Muscle of leg (tissue), 16 donors: ENCODE results near the gene ZNF660. TPM values are rescaled to one million over a fixed set of nuclear protein-coding genes. Genes with fewer than 3 reads are reported as not detected.
A peak's percentile ranks its signal among the peaks of the same experiment; 100 is the strongest.
"Not testable (repeated sequence)": the region's sequence is repeated elsewhere in the genome, so short reads cannot be mapped to it uniquely, and the experiment has no call there.

Experiments used
- DNase-seq: peaks from one replicate; pipeline ENCODE4 v3.0.0; 2013
- H3K27ac ChIP-seq: one replicate; pipeline ENCODE4 v1.5.1; 2013; ENCODE audit warnings: mild to moderate bottlenecking, low read length, control low read depth
- H3K27me3 ChIP-seq: one replicate; pipeline ENCODE4 v1.6.1; 2013; ENCODE audit warnings: low read length; ENCODE audit not compliant: control insufficient read depth, insufficient read depth
- H3K36me3 ChIP-seq: one replicate; pipeline ENCODE4 v1.6.1; 2013; ENCODE audit warnings: low read length; ENCODE audit not compliant: control insufficient read depth, insufficient read depth
- H3K4me1 ChIP-seq: one replicate; pipeline ENCODE4 v1.6.1; 2013; ENCODE audit warnings: low read length; ENCODE audit not compliant: control insufficient read depth, insufficient read depth
- H3K4me3 ChIP-seq: one replicate; pipeline ENCODE4 v1.5.1; 2013; ENCODE audit warnings: low read length, control low read depth
- H3K9me3 ChIP-seq: replicated peaks from 2 replicates; pipeline ENCODE4 v1.6.1; 2013; ENCODE audit warnings: low read depth, low read length; ENCODE audit not compliant: control insufficient read depth
- WGBS: methylation state at CpG from one replicate; pipeline ENCODE4 v1.1.5; 2013; ENCODE audit warnings: missing lambda C conversion rate; ENCODE audit not compliant: insufficient coverage; 5-methylcytosine and 5-hydroxymethylcytosine counted together
- long read RNA-seq, 11 donors: transcript quantifications; one replicate each; lab custom pipeline, GENCODE V29; 2026
- polyA plus RNA-seq, 8 donors: library from polyadenylated mRNA; unstranded; fragments of 120-200 nt; gene quantifications; one replicate each; pipeline versions ENCODE4 v1.2.1 to v1.2.3, GENCODE V29; 2013; ENCODE audit warnings: inconsistent platforms in 1 of 8, low replicate concordance in 1 of 8; ENCODE audit not compliant: insufficient read length in 8 of 8, insufficient read depth in 1 of 8
- total RNA-seq: library from RNA; stranded (reverse); fragments of 120-200 nt; gene quantifications from one replicate; pipeline ENCODE4 v1.2.4, GENCODE V29; 2013

Gene ZNF660
- 6.2 TPM for total RNA-seq
- 1 to 10 TPM; 2.8 to 4.8 (median 3.7) TPM for polyA plus RNA-seq
- long read RNA-seq, donor 1, result 0 reads
- long read RNA-seq, donor 2, result 0 reads
- long read RNA-seq, donor 3, full-length matches to known transcripts, result 2 of 2 reads
- long read RNA-seq, donor 3, partial matches to known transcripts, result 0 of 2 reads
- long read RNA-seq, donor 3, other reads (novel, unspliced or antisense), result 0 of 2 reads
- long read RNA-seq, donor 4, full-length matches to known transcripts, result 2 of 2 reads
- long read RNA-seq, donor 4, partial matches to known transcripts, result 0 of 2 reads
- long read RNA-seq, donor 4, other reads (novel, unspliced or antisense), result 0 of 2 reads
- long read RNA-seq, donor 5, full-length matches to known transcripts, result 2 of 2 reads
- long read RNA-seq, donor 5, partial matches to known transcripts, result 0 of 2 reads
- long read RNA-seq, donor 5, other reads (novel, unspliced or antisense), result 0 of 2 reads
- long read RNA-seq, donor 6, full-length matches to known transcripts, result 3 of 3 reads
- long read RNA-seq, donor 6, partial matches to known transcripts, result 0 of 3 reads
- long read RNA-seq, donor 6, other reads (novel, unspliced or antisense), result 0 of 3 reads
- long read RNA-seq, donor 7, result 0 reads
- long read RNA-seq, donor 8, result 0 reads
- long read RNA-seq, donor 9, full-length matches to known transcripts, result 3 of 3 reads
- long read RNA-seq, donor 9, partial matches to known transcripts, result 0 of 3 reads
- long read RNA-seq, donor 9, other reads (novel, unspliced or antisense), result 0 of 3 reads
- long read RNA-seq, donor 10, partial matches to known transcripts, result 0 of 1 reads
- long read RNA-seq, donor 10, other reads (novel, unspliced or antisense), result 0 of 1 reads
- long read RNA-seq, donor 11, result 0 reads

DNA sequence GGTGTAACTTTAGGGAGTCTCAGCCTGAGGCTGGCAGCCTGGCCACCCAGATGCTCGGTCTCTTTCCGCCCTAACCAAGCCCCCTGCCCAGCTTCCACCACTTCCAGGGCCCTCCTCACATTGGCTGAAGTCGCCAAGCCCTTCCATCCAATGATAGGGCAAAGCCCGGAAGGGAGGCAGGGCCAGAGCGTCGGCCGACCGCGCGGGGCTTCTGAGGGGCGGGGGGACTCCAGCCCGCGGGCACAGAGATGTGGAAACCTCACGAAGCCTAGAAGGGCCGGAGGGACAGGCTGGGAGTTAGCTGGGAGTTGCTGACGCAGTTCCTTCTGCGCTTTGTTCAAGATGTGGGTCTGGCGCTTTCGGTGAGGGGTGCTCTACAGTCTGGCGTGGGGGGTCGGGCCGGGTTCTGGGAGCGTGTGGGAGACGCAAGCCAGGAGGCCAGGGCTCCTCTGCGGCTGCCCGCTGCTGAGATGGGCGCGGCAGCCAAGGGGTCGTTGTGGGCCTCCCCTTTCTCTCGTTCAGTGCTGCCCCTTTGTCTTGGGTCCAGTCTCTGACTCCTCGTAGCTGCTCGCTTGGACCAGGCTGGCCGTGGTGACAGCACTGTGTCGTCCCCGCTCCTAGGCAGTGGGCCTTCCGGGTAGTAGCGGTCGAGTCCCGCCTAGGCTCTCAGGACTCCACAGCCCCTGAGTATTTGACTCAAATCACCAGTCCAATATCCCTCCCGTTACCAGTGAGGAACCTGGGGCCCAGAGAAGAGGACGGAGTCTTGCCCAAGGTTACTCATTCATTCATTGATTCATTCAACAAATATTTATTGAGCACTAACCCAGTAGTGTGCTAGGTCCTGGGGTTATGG lies at the start of gene ZNF660:
ZNF660 (plus strand) TSS at position 319 of the 856 bp plus-strand sequence. CDS start 9,230 bp downstream, outside the sequence.
- H3K4me1 ChIP-seq, result peaks cover 14% of the 10 kb centered on the region
- H3K27me3 ChIP-seq, result peaks cover 8% of the 10 kb centered on the region
- peak; percentile 95 for DNase-seq
- peaks cover 28% of the 10 kb centered on the region for H3K36me3 ChIP-seq
- no peaks in the 10 kb centered on the region for H3K9me3 ChIP-seq
- peak within 1 kb of the TSS; percentile 95 for H3K27ac ChIP-seq
- peak within 1 kb of the TSS; percentile 93 for H3K4me3 ChIP-seq
- WGBS, result under 1% methylated on average over 35 of the region's 41 CpGs

DNA sequence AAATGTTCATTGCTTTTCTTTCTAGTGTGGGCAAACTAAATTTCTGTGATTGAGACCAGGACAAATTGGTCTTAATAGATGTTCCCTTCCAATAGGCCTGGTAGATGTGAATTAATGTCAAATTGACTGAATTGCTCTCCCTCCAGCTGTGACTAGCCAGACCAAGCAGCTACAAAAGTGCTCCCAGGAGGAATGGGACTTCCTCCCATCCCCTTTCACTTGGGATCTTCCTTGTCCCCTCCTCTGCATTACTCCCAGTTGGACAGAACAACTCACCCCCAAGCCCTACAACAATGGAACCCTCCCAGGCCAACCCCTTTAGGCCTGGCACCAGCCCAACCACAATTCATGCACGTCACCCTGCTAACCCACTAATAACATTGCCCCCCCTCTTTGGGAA lies 49.4 kb upstream of the ZNF660 start:
- WGBS, result no CpG with 5 or more reads among the region's 1 CpG
- DNase-seq, result no peak

DNA sequence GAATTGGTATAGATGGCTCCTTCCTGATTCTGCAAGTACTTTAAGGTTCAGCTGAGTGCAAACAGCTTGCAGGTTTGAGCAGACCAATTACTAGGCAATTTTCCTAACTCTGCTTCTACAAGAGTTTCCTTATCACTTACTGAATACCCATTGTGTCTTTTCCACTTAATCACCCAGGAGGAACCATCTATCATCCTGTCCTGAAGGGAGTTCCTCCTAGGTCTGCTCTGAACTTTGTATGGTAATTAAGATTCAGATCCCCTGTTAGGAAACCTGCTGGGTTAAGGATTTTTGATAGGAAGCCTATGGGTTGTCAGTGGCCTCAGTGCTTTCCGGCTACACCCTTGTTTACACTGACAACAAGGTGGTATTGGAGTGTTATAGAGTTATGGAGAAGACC lies 40.0 kb upstream of the ZNF660 start:
- H3K36me3 ChIP-seq, H3K9me3 ChIP-seq, H3K27me3 ChIP-seq, H3K4me1 ChIP-seq, DNase-seq, H3K27ac ChIP-seq, H3K4me3 ChIP-seq: not testable (repeated sequence)
- no CpG with 5 or more reads among the region's 1 CpG for WGBS

More for the DNA sequence above, 49.4 kb upstream of the ZNF660 start:
- Histone ChIP-seq H3K4me3 (no peak overlapping the region), H3K27me3 (no peaks in the 10 kb centered on the region), H3K36me3 (no peaks in the 10 kb centered on the region), H3K27ac (no peak overlapping the region), H3K9me3 (no peaks in the 10 kb centered on the region), H3K4me1 (no peaks in the 10 kb centered on the region)

DNA sequence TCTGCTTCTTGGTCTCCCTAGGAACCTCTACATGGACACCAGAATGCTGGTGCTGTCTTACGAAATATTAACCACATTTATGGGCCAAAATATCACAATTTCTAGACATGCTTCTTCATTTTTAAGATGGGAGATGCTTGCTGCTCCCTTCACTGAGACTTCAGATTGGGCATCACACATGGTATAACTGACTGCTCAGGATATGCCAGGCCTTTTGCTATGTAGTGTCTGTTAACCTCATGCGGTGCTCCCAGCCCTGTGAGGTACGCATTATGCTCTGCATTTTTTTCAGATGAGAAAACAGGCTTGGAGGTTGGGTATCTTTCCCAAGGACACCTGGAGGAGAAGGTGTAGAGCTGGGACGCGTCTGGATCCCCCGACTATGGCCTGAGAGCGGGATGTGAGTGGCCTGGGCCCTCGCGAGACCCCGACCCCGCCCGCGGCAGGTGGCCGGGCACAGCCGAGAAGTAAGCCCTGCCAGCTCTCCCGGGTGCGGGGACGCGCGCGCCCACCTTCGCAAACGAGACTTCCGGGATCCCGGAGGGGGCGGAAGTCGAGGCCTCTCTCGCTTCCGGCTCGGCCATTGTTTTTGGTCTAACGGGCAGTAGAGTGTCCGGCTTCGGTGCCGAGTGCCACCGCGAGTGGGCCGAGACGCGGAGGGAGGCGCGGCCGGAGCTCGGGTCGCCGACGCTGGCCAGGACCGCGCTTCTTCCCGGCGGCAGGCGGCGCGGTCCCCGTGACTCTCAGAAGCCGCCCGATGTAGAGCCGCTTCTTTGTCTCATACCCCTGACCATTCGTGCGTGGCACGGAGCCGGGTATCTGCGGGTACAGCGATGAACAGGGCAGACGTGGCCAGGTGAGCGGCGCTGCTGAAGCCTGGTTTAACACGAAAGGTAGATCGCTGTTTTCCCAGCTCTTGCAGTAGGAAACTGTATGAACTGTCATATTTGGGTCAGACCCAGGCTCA lies 29.9 kb upstream of the ZNF660 start, which contains the start of gene ZKSCAN7:
ZKSCAN7 (plus strand) TSS at position 568 of the 967 bp plus-strand sequence. CDS start 1,855 bp downstream, outside the sequence.
- peaks cover 18% of the 10 kb centered on the region for H3K36me3 ChIP-seq
- DNase-seq, result peak; percentile 78
- peak within 1 kb of the TSS; percentile 59 for H3K27ac ChIP-seq
- H3K27me3 ChIP-seq, result peaks cover 22% of the 10 kb centered on the region
- H3K4me1 ChIP-seq, result peaks cover 13% of the 10 kb centered on the region
- 2% methylated on average over 62 of the region's 68 CpGs for WGBS
- H3K4me3 ChIP-seq, result peak within 1 kb of the TSS; percentile 89
- peaks cover 3% of the 10 kb centered on the region for H3K9me3 ChIP-seq

DNA sequence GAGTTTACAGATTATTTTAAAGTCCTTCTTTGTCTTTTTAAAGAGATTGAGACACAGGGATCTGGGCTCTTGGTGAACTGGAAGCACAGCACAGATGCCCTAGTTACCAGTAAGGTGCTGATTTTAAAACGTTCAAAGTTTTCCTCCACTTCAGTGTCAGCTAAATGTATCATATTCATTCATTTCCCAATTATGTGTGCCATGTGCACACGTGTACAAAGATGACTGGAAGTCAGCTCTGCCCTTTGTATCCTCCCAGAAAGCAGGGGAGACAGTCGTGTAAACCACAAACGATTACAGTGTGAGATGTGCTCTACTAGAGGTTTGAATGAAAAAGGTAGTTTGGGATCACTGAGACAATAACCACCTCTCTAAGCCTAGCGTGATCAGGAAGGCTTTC lies 29.0 kb upstream of the ZNF660 start:
- Histone ChIP-seq H3K9me3 (peaks cover 3% of the 10 kb centered on the region), H3K27me3 (peaks cover 17% of the 10 kb centered on the region), H3K4me1 (peaks cover 13% of the 10 kb centered on the region), H3K27ac (no peak overlapping the region), H3K4me3 (peak overlapping the region; percentile 89), H3K36me3 (peaks cover 19% of the 10 kb centered on the region)
- WGBS, result 0% methylated on average over 1 of the region's 5 CpGs
- peak; percentile 3 for DNase-seq

DNA sequence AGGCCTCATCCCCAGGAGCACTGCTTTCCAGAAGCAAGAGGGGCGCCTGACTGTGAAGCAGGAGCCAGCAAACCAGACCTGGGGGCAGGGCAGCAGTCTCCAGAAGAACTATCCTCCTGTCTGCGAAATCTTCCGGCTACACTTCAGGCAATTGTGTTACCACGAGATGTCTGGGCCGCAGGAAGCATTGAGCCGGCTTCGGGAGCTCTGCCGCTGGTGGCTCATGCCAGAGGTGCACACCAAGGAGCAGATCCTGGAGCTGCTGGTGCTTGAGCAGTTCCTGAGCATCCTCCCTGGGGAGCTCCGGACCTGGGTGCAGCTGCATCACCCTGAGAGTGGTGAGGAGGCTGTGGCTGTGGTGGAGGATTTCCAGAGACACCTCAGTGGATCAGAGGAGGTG lies 27.7 kb upstream of the ZNF660 start:
- DNase-seq, result no peak
- Histone ChIP-seq H3K27ac (no peak overlapping the region), H3K36me3 (peaks cover 28% of the 10 kb centered on the region), H3K4me1 (peaks cover 13% of the 10 kb centered on the region), H3K4me3 (no peak overlapping the region), H3K9me3 (peaks cover 3% of the 10 kb centered on the region), H3K27me3 (peaks cover 7% of the 10 kb centered on the region)
- WGBS, result over 99% methylated on average over 9 of the region's 9 CpGs

DNA sequence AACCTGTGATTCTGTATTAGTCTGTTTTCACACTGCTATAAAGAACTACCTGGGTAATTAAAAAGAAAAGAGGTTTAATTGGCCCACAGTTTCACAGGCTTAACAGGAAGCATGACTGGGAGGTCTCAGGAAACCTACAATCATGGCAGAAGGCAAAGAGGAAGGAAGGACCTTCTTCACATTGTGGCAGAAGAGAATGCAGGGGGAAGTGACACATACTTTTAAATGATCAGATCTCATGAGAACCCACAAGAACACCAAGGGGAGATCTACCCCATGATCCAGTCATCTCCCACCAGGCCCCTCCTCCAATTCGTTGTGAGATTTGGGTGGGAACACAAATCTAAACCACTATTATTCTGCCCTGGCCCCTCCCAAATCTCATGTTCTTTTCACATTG lies 23.7 kb upstream of the ZNF660 start:
- Histone ChIP-seq H3K36me3 (peaks cover 42% of the 10 kb centered on the region), H3K27ac (no peak overlapping the region), H3K4me3 (no peak overlapping the region), H3K9me3 (peaks cover 2% of the 10 kb centered on the region), H3K4me1 (peaks cover 3% of the 10 kb centered on the region), H3K27me3 (no peaks in the 10 kb centered on the region)
- no CpG with 5 or more reads among the region's 1 CpG for WGBS
- DNase-seq, result no peak

DNA sequence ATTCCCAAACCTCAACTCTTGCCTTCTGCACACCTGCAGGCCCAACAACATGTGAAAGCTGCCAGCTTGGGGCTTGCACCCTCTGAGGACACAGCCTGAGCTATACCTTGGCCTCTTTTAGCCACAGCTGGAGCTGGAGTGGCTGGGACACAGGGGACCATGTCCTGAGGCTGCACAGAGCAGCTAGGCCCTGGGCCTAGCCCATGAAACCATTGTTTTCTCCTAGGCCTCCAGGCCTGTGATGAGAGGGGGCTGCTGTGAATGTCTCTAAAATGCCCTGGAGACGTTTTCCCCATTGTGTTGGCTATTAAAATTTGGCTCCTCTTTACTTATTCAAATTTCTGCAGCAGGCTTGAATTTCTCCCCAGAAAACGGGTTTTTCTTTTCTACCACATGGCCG lies 22.6 kb upstream of the ZNF660 start:
- no peaks in the 10 kb centered on the region for H3K4me1 ChIP-seq
- H3K36me3 ChIP-seq, result peaks cover 42% of the 10 kb centered on the region
- H3K27ac ChIP-seq, result no peak overlapping the region
- no peak overlapping the region for H3K4me3 ChIP-seq
- DNase-seq, result no peak
- no peaks in the 10 kb centered on the region for H3K27me3 ChIP-seq
- peaks cover 2% of the 10 kb centered on the region for H3K9me3 ChIP-seq
- WGBS, result 90% methylated on average over 2 of the region's 3 CpGs

DNA sequence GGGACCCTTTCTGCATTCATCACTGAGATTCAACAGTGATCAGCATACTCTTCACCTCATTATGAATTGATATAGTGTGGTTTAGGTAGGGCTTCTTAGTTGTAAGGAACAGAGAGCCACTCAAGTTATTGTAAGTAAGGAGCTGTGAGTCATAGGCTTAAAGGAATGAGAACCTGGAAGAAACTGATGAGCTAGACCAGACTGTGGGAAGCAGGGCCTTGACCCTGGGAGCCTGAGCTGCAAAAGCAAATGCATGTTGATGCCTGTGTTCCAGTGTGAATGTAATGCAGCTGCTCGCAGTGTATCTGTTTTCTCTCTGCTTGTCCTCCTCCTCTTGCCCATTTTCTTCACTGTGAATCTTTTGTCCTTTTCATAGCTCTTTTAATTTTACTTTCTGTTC lies 16.2 kb upstream of the ZNF660 start:
- Histone ChIP-seq H3K36me3 (peaks cover 46% of the 10 kb centered on the region), H3K27ac (no peak overlapping the region), H3K4me1 (no peaks in the 10 kb centered on the region), H3K4me3 (no peak overlapping the region), H3K27me3 (no peaks in the 10 kb centered on the region), H3K9me3 (peaks cover 17% of the 10 kb centered on the region)
- 100% methylated on average over 1 of the region's 1 CpG for WGBS
- DNase-seq, result no peak
